K562 (cell line): ENCODE results near the gene DAPK2. TPM values are rescaled to one million over a fixed set of nuclear protein-coding genes. Genes with fewer than 3 reads are reported as not detected.

Experiments used
- ARNT ChIP-seq, 2 experiments: fragments of 450-650 bp; IDR thresholded peaks; 2 replicates each; pipeline ENCODE4 v1.6.1; 2016; ENCODE audit warnings: mild to moderate bottlenecking in 1 of 2
- CCNT2 ChIP-seq: IDR thresholded peaks from 2 replicates; pipeline ENCODE4 v1.6.1; 2011; ENCODE audit warnings: borderline replicate concordance, low read depth, mild to moderate bottlenecking, moderate library complexity, mixed read lengths, low read length; ENCODE audit not compliant: insufficient read length; ENCODE audit errors: extremely low read depth
- CUX1 ChIP-seq: fragments of 200-800 bp; sonication (Bioruptor generic); IDR thresholded peaks from 2 replicates; pipeline ENCODE4 v1.6.1; 2016; ENCODE audit warnings: missing genetic modification characterization, missing compliant biosample characterization
- GTF2F1 ChIP-seq: IDR thresholded peaks from 2 replicates; pipeline ENCODE4 v1.6.1; 2011; ENCODE audit warnings: low read depth, low read length, improper control_type of control experiment
- ID3 ChIP-seq, 2 experiments: fragments of 250-450 bp in 1 of 2; fragments of 450-650 bp in 1 of 2; sonication (Bioruptor Pico) in 1 of 2; IDR thresholded peaks; 2 replicates each; pipeline versions ENCODE4 v1.6.1 to v1.8.0; 2016 to 2021; ENCODE audit warnings: mild to moderate bottlenecking in 2 of 2, moderate library complexity in 2 of 2, missing compliant biosample characterization in 1 of 2, missing genetic modification characterization in 1 of 2
- MEIS2 ChIP-seq: fragments of 450-650 bp; IDR thresholded peaks from 2 replicates; pipeline ENCODE4 v1.6.1; 2014; ENCODE audit warnings: mild to moderate bottlenecking; ENCODE audit not compliant: partially characterized antibody
- SETDB1 ChIP-seq: IDR thresholded peaks from one replicate; pipeline ENCODE4 v1.6.1; 2012; ENCODE audit warnings: low read length, control low read depth, inconsistent platforms
- THRB ChIP-seq: fragments of 450-650 bp; formaldehyde crosslinking; conservative IDR thresholded peaks from 2 replicates; pipeline ENCODE4 v1.4.0; 2022; ENCODE audit warnings: mild to moderate bottlenecking, missing genetic modification characterization
- TOE1 ChIP-seq, 2 experiments: fragments of 450-650 bp in 1 of 2; sonication (generic) in 1 of 2; formaldehyde crosslinking in 1 of 2; IDR thresholded peaks; 2 replicates each; pipeline versions ENCODE4 v1.7.1 to v1.8.0; 2016 to 2022; ENCODE audit warnings: borderline replicate concordance in 2 of 2, mild to moderate bottlenecking in 2 of 2, antibody characterized with exemption in 1 of 2, inconsistent platforms in 1 of 2, low read depth in 1 of 2, missing genetic modification reagents in 1 of 2, moderate library complexity in 1 of 2
- TRIM25 ChIP-seq: fragments of 450-650 bp; IDR thresholded peaks from 2 replicates; pipeline ENCODE4 v1.7.0; 2016; ENCODE audit warnings: borderline replicate concordance
- polyA plus RNA-seq, 8 experiments: library from polyadenylated mRNA; depleted of rRNA in 4 of 8; stranded (reverse) in 5 of 8; unstranded in 3 of 8; fragments of >200 nt; fragmentation: Nextera tagmentation in 2 of 8; fragmentation: Illumina TruSeq in 1 of 8; extraction: Ambion mirVana in 2 of 8; extraction: Trizol in 1 of 8; gene quantifications; 2 replicates each; pipeline versions ENCODE4 v1.2.1 to v1.2.3, GENCODE V29; 2011 to 2014; ENCODE audit warnings: inconsistent platforms in 1 of 8, missing spikeins in 1 of 8
- total RNA-seq, 7 experiments: library from RNA; depleted of rRNA in 6 of 7; stranded (reverse); fragments of >200 nt in 6 of 7; fragmentation: Illumina TruSeq in 2 of 7; extraction: Trizol in 2 of 7; gene quantifications; 2 replicates each; pipeline versions ENCODE4 v1.2.1 to v1.2.3, GENCODE V29; 2011 to 2021; ENCODE audit warnings: low replicate concordance in 1 of 7

DAPK2 gene
- total and polyA plus RNA-seq, 9 of the 15 experiments (the other 6 are each of a cell fraction or from before 2014, with no cell fraction given), result 0.14 to 5.2 (median 2.2) TPM

DNA sequence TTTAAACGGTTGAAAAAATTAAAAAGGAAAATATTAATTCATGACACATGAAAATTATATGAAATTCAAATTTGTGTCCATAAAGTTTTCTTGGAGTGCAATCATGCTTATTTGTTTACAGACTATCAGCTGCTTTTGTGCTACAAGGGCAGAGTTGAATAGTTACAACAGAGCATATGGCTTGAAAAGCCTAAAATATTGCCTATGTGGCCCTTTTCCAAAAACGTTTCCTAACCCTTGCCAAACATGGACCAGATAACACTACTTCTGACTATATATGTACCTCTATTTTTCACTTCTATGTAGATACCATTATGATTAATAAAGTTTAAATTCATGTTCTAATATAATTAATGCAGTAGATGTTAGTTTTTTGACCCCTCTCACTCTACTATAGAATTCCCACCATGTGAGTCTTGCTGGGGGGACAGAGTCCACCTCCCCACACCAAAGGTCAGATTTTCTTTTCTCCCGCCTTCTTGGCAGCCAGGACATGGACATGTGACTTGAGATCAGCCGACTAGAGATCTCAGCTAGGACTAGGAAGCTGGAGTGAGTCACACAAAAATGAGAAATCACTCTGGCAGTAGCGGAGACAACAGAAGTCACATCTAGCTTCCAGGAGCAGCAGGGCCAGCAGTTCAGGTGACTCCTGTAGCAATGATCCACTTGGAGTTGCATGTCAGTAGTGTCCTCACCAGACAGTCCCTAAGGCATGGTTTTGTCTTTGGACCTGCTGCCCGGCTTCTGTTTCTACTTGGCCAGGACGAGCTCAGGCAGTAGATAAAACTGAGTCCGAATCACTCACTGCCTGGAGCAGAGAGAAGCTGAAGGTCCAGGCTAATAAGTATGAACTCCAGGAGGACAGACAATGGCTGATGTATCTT, 24.9 kb upstream of the DAPK2 start (continued):
- TF ChIP-seq TRIM25 (no peak), SETDB1 (no peak), ARNT (IDR thresholded peaks at IDR 0.05) (no peak), THRB (CRISPR knock-in tag) (no peak), MEIS2 (peak; percentile 59), CUX1 (CRISPR knock-in tag) (peak; percentile 68), GTF2F1 (no peak), ID3 (CRISPR knock-in tag; IDR thresholded peaks at IDR 0.05) (no peak), ID3 (tag; IDR thresholded peaks at IDR 0.05) (peak; percentile 12; the same call in 1 of the 2 replicates), CCNT2 (peak; percentile 18), TOE1 (IDR thresholded peaks at IDR 0.05; ENCODE audit: borderline replicate concordance) (peak; percentile 67; the same call in 1 of the 2 replicates), TOE1 (CRISPR knock-in tag; IDR thresholded peaks at IDR 0.05; ENCODE audit: borderline replicate concordance, low read depth) (no peak)
